ENCODE results near the gene ANXA4.
"Not testable (repeated sequence)": the region's sequence is repeated elsewhere in the genome, so short reads cannot be mapped to it uniquely, and the experiment has no call there.

ANXA4 gene

DNA sequence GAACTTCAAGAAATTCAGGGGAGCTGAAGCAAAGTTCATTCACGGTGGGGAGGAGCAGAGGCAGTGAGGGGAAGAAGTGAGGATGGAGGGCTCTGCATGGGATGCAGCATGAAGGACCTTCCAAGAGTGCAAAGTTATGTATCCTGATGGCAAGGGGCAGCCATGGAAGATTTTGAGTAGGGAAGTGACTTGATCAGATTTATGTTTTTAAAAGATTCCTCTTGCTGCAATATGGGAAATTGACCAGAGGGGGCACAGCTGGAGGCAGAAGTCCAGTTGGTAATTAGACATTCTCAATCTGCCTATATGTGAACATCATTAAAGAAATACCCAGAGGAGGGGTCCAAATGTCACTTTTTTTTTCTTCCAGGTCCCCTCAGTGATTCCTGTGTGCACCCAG is 21.5 kb upstream of the ANXA4 start:
- no peak for DNase-seq (ENCODE audit: low read depth in 2 of 2)

DNA sequence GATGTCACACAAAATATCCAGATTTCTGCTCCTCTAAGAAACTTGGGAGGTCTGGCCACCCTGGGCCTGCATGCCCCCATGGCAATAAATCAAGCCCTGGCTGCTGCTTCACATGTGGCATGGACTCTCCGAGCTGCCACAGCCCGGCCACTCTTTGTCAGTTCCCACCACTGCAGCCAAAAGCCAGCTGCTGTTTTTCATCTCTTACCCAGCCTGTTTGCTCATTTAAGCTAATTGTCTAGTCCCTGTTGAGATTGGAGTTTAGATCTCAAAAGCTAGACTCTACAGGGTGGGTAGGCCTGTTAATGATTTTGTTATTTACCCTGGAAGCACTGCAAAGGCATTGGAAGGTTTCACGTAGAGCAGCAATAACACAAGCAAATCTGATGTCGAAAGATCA is 20.9 kb upstream of the ANXA4 start:
- DNase-seq (ENCODE audit: low read depth in 2 of 2), result no peak

DNA sequence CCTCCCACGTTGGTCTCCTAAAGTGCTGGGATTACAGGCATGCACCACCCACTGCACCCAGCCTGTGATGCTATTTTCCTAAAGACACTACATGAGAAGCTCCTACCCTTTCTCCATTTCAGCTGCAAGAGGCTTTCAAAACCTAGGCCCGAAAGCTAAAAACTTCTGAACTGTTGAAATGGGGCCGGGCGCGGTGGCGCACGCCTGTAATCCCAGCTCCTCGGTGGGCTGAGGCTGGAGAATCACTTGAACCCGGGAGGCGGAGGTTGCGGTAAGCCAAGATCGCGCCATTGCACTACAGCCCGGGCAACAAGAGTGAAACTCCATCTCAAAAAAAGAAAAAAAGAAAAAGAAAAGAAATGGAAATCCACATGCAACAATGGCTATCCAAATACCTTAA is 18.1 kb upstream of the ANXA4 start:
- DNase-seq (ENCODE audit: low read depth in 2 of 2), result no peak

DNA sequence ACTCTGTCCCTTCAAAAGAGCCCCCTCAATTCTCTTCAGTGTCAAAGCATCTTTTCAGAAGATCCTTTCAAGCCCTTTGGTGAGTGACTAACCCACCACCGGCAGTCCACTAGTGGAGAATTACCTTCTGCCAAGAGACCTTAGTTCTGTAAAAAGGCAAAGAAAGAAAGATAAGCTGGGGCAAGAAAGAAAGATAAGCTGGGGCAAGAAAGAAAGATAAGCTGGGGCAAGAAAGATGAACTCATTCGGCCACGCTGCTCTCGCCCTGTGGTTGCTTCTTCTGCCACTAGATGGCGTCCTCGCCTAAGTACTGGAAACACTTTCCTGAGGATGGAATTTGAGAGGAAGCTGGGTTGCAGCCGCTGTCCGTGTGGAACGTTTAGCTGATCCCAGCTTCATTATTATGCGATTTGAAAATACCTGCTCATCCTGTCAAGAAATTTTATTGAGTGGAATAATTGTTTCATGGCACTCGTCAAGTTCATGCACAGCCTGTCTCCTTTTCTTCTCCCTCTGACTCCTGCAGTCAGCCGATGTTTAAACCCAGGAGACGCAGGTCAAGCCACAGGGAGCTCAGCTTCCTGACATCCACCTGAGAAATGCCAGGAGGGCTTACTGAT is 17.3 kb upstream of the ANXA4 start:
- DNase-seq (ENCODE audit: low read depth in 2 of 2), result peak; percentile 66 to 78

DNA sequence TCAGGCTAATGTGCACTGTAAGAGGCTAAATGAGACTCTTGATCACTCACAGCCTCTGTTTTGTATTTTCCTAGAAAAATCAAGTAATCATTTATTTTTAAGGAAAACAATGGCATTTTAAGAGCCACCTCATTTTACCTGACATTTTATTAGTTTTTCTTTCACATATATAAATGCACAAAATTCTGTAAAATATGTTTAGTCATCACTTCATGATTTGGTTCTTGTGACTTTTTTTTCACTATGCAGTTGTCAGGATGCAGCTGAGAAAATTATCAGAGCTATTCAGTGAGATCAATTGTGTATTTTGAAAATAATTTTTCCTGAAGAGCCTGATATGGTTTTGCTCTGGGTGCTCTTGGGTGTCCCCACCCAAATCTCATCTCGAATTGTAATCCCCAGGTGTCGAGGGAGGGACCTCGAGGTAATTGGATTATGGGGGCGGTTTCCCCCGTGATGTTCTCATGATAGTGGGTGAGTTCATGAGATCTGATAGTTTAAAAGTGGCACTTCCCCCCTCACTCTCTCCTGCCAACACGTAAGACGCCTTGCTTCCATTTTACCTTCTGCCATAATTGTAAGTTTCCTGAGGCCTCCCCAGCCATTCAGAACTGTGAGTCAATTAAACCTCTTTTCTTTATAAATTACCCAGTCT is 16.1 kb upstream of the ANXA4 start:
- DNase-seq (ENCODE audit: low read depth in 2 of 2), result no peak

DNA sequence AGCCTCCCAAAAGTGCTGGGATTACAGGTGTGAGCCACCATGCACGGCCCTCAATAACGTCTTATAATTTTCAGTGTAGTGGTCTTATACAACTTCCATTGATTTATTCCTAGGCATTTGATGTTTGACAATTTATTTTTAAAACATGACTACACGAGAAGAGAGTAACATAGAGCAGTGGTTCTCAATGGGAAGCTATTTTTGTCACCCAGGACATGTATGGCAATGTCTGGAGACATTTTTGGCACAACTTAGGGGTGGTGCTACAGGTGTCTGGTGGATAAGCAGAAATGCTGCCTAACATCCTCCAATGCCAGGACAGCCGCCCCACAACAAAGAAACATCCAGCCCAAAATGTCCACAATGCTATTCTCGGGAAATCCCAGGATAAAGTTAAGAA is 12.7 kb upstream of the ANXA4 start:
- no peak for DNase-seq (ENCODE audit: low read depth in 2 of 2)

DNA sequence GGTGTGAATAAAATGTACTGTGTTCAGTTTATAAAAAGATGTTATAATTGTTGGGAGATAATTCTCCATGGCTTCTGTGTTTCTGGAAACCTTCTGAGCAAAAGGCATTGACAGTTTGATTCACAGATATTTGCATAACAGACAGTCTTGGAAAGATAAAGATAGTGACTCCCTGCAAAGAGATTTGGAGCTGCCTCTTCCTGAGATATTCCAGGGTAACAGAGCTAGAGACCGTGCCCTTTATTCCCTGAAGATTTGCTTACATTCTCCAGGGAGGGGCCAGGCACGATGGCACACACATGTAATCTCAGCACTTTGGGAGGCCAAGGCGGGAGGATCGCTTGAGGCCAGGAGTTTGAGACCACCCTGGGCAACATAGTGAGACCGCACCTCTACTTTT is 12.2 kb upstream of the ANXA4 start:
- DNase-seq (ENCODE audit: low read depth in 2 of 2), result no peak

DNA sequence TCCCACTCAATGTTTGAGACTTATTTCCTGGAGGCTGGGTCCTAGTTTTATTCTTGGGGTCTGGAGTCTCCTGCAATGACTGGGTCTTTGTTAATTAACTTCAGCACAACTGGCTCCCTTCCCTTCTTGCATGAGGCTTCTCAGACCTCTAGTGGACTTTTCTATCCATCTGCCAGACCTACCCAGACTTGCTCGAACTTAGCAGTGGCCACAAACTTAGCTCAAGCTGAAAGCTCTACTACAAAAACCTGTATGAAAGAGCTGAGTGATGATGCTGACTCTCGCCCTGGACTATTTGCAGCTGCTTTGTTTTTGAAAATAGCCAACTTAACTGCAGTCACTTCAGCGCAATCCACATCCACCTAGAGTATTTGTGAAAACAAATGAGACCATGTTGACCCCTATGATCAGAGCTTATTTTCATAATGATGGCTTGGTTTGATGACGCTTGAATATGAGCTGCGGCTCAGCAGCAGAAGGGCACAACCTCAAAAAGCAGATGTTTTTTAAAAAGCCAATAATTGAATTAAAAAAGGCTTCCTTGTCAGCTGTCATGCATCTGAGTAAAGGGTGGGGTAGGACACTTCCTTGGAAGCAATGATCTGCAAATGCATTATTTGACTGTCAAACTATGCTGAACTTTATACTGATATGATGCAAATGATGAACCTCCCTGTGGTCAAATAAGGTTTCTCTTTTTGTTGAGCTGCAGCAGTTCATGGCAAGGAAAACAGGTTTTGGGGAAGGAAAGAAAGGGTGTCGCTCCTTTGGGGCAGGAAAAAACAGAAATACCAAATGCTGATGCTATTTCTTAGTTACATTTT is 10.6 kb upstream of the ANXA4 start:
- DNase-seq (ENCODE audit: low read depth in 2 of 2), result no peak

DNA sequence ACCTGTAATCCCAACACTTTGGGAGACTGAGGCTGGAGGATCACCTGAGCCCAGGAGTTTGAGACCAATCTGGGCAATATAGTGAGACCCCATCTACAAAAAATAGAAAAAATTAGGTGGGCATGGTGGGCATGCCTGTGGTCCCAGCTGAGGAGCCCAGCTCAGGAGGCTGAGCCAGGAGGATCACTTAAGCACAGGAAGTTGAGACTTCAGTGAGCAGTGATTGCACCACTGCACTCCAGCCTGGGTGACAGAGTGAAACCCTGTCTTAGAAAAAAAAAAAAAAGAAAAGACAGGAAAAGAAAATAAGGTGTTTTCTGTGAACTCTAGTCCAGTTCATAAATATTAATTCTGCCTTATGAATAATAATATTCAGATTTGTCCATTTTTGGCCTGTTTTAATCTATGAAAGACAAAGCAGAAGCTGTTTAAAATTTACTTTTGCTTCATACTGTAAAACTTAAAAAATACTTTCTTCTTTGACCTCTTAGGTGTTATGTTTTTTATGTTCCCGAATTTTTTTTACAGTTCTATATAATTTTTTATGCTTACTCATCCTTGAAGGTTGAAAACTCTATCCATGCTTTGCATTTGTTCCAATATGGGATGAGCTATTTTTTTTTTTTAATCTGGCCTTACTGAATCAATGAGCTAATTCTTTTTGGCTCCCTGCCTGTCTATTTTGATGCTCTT is 8.4 kb upstream of the ANXA4 start:
- DNase-seq (ENCODE audit: low read depth in 2 of 2), result no peak

DNA sequence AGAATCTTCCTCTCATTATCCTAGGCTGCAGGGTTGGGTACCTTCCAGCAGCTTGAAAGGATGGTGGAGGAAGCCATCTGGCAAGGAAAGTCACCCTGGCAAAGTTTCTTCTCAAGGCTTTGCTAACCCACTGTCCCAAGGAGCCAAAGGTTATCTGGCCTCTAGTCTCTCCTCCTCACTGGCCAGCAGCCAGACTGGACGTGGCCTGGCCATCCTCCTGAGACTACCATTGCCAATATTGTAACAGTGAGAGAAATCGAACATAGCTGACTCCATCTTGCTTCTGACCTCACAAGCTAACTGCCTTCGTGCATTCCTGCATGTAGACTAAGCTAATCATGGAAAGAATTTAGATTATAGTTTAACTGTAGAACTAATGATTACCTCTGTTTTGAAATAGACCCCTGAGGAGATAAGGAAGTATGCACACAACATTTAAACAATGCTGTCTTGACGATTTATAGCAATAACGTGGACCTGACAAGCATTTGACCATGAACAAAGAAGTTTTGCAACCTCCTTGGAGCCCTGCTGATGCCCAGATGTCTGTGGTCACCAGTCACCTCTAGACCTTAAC is 7.8 kb upstream of the ANXA4 start:
- DNase-seq (ENCODE audit: low read depth in 2 of 2), result no peak

DNA sequence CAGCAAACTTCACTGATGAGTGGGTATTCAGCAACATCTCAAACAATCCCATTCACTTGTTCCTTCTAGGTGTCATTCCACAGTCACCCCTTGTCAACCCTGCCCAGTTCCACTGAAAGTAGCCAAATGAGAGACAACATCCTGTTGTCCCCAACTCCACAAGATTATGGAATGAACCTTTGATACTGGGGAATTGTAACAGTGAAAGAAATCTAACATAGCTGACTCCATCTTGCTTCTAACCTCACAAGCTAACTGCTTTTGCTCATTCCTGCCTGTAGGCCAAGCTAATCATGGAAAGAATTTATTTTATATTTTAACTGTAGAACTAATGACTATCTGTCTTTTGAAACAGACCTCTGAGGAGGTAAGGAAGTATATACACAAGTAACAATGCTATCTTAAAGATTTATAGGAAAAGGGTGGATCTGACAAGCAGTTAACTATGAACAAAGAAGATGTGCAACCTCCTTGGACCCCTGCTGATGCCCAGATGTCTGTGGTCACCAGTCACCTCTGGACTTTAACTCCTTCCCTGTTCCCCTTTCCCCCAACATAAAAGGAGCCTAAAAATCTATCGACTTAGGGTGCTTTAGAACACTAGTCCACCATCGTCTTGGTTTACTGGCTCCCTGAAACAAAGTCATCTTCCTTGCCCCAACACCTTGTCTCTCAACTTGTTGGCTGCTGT is 6.9 kb upstream of the ANXA4 start:
- DNase-seq (ENCODE audit: low read depth in 2 of 2), result no peak

DNA sequence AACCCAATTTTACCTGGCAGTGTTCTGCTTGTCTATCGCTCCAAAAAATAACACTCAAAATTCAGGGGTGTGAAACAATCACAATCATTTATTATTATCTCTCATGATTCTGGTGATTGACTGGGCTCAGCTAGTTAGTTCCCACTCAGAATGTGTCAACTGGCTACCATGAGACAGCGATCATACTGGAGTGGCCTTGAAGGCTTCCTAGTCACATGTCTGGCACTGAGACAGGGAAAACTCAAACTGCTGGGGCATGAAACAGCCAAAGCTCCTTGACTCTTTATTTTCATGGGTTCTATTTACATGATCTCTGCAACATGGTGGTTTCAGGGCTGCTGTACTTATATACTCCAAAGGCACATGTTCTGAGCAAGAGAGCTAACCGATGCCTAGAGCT is 6.2 kb upstream of the ANXA4 start:
- no peak for DNase-seq (ENCODE audit: low read depth in 2 of 2)

DNA sequence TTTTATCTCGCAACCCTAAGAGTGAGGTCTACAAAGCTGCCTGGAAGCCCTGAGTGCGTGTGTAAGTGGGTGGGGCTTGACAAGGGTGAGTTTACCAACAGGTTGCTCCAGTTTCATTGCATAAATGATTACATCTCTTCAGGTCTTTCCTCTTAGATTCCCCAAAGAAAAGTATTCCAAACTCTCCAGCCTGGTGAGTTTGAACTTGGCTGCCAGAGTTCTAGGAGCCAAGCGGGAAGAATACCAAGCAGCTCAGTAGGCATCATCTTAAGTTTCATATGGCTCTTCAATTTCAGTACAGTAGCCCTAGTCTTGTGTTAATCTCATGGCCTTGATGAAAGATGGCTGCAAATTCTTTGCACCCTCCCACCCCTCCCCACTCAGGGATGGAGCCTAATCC is 3.8 kb upstream of the ANXA4 start:
- not testable (repeated sequence) for DNase-seq (ENCODE audit: low read depth in 2 of 2)

DNA sequence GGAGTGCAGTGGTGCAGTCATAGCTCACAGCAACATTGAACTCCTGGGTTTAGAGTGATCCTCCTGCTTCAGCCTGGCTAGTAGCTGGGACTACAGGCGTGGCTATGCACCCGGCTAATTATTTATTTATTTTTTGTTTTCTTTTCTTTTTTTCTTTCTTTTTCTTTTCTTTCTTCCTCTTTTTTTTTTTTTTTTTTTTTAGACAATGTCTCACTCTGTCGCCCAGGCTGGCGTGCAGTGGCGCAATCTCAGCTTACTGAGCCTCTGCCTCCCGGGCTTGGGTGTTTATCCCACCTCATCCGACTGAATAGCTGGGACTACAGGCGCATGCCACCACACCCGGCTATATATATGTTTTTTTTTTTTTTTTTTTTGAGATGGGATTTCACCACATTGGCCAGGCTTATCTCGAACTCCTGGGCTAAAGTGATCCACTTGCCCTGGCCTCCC is 1.4 kb upstream of the ANXA4 start:
- no peak for DNase-seq (ENCODE audit: low read depth in 2 of 2)

DNA sequence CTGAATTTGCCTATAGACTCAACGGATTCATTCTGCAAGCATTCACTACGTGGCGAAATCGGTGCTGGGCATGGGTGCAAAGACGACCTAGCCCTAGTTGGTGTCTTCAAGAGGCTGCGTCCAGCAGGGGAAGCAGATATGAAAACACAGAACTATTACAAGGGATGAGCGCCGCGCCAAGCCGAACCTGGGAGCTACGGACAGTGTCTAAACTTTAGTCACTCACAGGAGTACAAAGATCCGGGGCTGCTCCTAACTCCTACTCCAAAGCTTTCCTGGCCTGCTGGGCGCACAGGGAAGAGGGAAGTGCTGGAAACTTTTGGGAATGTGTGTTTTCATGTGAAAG is 732 bp upstream of the ANXA4 start:
- peak in 1 of 2 donors; percentile 1 for DNase-seq (ENCODE audit: low read depth in 2 of 2)

DNA sequence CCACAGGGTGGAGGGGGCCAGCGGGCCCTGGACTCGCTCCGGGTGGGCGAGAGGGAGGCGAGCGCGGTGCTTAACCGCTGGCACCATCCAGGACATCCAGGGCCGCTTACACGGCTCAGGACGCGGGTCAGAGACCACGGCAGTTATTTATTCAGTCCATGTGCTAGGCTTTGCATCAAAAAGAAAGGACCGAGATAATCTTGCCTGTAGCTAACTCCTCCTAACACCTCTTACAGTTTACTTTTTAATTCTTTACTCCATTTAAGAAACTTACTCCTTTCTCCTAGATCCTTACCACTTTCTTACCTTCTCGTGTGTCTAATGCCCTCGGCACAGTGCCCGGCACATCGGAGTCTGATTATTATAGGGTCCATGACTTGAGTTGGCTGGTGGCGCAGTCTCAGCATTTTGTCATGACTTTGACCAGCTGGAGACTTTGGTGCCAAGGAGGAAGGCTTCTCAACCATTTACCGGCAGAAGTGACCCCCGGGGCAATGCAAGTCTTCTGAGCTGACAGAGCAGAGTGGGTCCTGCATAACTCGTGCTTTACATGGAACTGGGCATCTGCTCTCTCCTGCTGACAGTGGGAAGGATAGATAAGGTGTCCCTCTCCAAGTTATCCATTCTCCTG is 503 bp downstream of the ANXA4 start:
- no peak for DNase-seq (ENCODE audit: low read depth in 2 of 2)

DNA sequence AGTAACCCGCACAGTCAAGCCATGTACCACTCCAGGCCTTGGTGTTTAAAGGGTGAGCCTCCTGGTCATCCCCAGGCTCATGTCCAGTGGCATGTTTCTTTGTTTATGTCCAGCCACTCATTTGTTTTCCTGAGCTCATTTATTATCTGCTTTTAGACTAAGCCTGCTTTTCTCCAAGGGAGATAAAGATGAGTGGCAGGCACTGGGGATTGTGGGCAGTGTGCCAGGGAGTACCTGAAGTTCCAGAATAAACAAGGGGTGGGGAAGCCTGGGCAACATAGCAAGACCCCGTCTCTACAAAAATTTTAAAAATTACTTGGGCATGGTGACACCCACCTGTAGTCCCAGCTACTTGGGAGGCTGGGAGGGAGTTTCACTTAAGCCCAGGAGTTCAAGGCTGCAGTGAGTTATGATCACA is 1.9 kb downstream of the ANXA4 start:
- DNase-seq (ENCODE audit: low read depth in 2 of 2), result no peak

DNA sequence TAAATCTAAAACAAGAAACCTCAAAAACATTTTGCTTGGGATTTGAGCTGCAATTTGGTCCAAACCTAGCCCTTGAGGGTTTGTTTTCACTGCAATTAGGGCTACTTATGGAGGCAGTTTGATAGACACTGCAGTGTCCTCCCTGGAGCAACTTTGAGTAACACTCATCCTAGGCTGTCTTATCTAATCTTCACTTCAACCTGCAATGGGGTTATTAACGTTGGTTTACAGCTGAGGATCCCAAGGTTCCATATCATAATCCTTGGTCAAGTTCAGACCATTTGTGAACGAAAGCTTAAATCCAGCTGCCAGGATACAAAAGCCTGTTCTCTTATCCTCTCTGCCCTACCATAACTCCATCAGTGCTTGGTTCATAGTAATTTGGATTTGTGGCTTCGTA is 2.5 kb downstream of the ANXA4 start:
- no peak for DNase-seq (ENCODE audit: low read depth in 2 of 2)

DNA sequence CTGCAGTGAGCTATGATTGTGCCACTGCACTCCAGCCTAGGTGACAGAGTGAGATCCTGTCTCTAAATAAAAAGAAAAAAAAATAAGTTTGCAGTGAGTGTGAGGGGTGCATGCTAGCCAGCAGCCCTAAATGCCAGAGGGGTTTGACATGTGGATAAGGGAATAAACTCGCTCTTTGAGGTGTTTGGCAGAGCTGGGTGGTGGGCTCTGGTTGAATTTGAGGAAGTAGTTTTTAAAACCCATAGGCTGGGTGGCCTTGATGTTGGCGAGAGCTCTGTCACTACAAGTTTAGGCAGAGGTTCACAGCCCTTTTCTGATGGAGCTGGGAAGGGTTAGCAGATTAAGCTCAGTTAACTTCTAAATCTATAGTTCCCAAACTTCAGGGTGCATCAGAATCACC is 3.1 kb downstream of the ANXA4 start:
- no peak for DNase-seq (ENCODE audit: low read depth in 2 of 2)

DNA sequence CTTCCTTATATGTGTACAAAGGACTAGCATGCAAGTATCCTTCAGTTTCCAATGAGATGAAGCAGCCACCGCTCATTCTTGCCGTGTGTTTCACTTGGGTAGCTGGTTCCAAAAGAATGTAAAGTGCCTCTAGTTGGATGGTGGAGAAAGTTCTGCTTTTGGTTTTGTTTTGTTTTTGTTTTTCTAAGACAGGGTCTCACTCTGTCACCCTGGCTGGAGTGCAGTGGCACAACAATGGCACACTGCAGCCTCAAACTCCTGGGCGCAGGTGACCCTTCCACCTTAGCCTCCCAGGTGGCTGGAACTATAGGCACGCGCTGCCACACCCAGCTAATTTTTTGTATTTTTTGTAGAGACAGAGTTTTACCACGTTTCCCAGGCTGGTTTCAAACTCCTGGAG is 8.3 kb downstream of the ANXA4 start:
- no peak for DNase-seq (ENCODE audit: low read depth in 2 of 2)
